Adrenal gland (tissue), 5 donors: Measurements from ENCODE around the gene TRPM8.

Experiments used
- POLR2A ChIP-seq, 2 donors: fragments of 450-650 bp; IDR thresholded peaks; one replicate each; pipeline ENCODE4 v1.6.1; 2017; ENCODE audit warnings: antibody characterized with exemption in 2 of 2, mild to moderate bottlenecking in 2 of 2, moderate library complexity in 1 of 2
- TF ChIP-seq, protein P1 (sequence below), 6 experiments: fragments of 450-650 bp in 4 of 6; fragments of 200-600 bp in 2 of 6; sonication (generic) in 1 of 6; IDR thresholded peaks; 1 replicate in 5 of 6; 2 replicates in 1 of 6; pipeline versions ENCODE4 v1.5.1 to v1.8.0; 2016 to 2021; ENCODE audit warnings: antibody characterized with exemption in 6 of 6, mild to moderate bottlenecking in 2 of 6, moderate library complexity in 1 of 6
- donor health status: DM: no; HTN: no; CAD: no.

DNA sequence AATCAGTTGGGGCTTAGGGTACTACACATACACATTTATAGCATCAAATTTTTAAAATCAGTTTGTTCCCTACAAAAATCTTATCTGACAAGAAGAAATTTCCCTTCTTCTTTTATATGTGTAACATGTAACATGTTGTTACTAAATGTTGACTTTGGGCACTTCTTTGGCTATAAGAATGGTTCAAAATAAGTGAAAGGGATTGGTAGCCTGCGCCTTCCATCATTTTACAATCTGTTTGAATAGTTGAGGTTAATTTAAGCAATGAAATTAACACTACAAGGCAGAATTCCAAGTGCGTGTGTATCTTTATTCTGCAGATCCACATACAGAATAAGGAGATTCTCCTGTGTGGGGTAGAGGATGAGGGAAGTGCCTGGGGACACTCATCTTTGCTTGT, 103.2 kb downstream of the TRPM8 start:
- TF ChIP-seq, protein P1, sequence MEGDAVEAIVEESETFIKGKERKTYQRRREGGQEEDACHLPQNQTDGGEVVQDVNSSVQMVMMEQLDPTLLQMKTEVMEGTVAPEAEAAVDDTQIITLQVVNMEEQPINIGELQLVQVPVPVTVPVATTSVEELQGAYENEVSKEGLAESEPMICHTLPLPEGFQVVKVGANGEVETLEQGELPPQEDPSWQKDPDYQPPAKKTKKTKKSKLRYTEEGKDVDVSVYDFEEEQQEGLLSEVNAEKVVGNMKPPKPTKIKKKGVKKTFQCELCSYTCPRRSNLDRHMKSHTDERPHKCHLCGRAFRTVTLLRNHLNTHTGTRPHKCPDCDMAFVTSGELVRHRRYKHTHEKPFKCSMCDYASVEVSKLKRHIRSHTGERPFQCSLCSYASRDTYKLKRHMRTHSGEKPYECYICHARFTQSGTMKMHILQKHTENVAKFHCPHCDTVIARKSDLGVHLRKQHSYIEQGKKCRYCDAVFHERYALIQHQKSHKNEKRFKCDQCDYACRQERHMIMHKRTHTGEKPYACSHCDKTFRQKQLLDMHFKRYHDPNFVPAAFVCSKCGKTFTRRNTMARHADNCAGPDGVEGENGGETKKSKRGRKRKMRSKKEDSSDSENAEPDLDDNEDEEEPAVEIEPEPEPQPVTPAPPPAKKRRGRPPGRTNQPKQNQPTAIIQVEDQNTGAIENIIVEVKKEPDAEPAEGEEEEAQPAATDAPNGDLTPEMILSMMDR (IDR thresholded peaks at IDR 0.05): no peak
- TF ChIP-seq POLR2A (IDR thresholded peaks at IDR 0.05): no peak
